OCI-LY1 (cell line): ENCODE results near the gene TIMM22.
"Not testable (repeated sequence)": the region's sequence is repeated elsewhere in the genome, so short reads cannot be mapped to it uniquely, and the experiment has no call there.

Experiments used
- H2AFZ ChIP-seq: fragments of 200-600 bp; sonication (generic), shearing (Covaris generic); 2 replicates; pipeline ENCODE4 v1.6.0; 2014; ENCODE audit warnings: antibody characterized with exemption, mild to moderate bottlenecking, low read length
- H3F3A ChIP-seq: fragments of 200-600 bp; sonication (generic), shearing (Covaris generic); 2 replicates; pipeline ENCODE4 v1.6.0; 2014; ENCODE audit warnings: mild to moderate bottlenecking, antibody characterized with exemption, low read length, moderate library complexity; ENCODE audit not compliant: insufficient read depth
- H3K27ac ChIP-seq: fragments of 200-600 bp; sonication (generic); 2 replicates; pipeline ENCODE4 v1.5.1; 2014; ENCODE audit warnings: low read length, mixed run types, mild to moderate bottlenecking, low read depth; ENCODE audit not compliant: poor library complexity, severe bottlenecking
- H3K27me3 ChIP-seq: fragments of 200-600 bp; sonication (generic); 2 replicates; pipeline ENCODE4 v1.6.0; 2014; ENCODE audit warnings: antibody characterized with exemption, mild to moderate bottlenecking, low read length, moderate library complexity; ENCODE audit not compliant: insufficient read depth
- H3K36me3 ChIP-seq: fragments of 200-600 bp; sonication (generic); 2 replicates; pipeline ENCODE4 v1.6.1; 2014; ENCODE audit warnings: mild to moderate bottlenecking, antibody characterized with exemption, low read length, moderate library complexity, mixed read lengths; ENCODE audit not compliant: insufficient read depth
- H3K4me1 ChIP-seq: fragments of 200-600 bp; sonication (generic); 2 replicates; pipeline ENCODE4 v1.5.1; 2014; ENCODE audit warnings: mild to moderate bottlenecking, low read length, moderate library complexity; ENCODE audit not compliant: insufficient read depth, severe bottlenecking
- H3K4me2 ChIP-seq: fragments of 200-600 bp; sonication (generic), shearing (Covaris generic); 2 replicates; pipeline ENCODE4 v1.6.1; 2014; ENCODE audit warnings: low read length
- H3K4me3 ChIP-seq: fragments of 200-600 bp; sonication (generic); 2 replicates; pipeline ENCODE4 v1.5.1; 2014; ENCODE audit warnings: low read length, low read depth, mild to moderate bottlenecking, mixed read lengths; ENCODE audit not compliant: poor library complexity, severe bottlenecking
- H3K79me2 ChIP-seq: fragments of 200-600 bp; shearing (Covaris generic); 2 replicates; pipeline ENCODE4 v1.6.1; 2016; ENCODE audit warnings: mixed run types, low read length, mixed read lengths; ENCODE audit not compliant: insufficient read depth
- H3K9ac ChIP-seq: fragments of 200-600 bp; sonication (generic), shearing (Covaris generic); 2 replicates; pipeline ENCODE4 v1.6.1; 2014; ENCODE audit warnings: mild to moderate bottlenecking, low read length, mixed read lengths
- H3K9me2 ChIP-seq: fragments of 200-600 bp; sonication (generic), shearing (Covaris generic); 2 replicates; pipeline ENCODE4 v1.6.1; 2014; ENCODE audit warnings: low read depth, mild to moderate bottlenecking, low read length, mixed read lengths
- H3K9me3 ChIP-seq: fragments of 200-600 bp; shearing (Covaris generic); 2 replicates; pipeline ENCODE4 v1.6.1; 2014; ENCODE audit warnings: low read length, mixed read lengths
- H4K20me1 ChIP-seq: fragments of 200-600 bp; sonication (generic), shearing (Covaris generic); 2 replicates; pipeline ENCODE4 v1.6.0; 2016; ENCODE audit warnings: mild to moderate bottlenecking, low read length; ENCODE audit not compliant: insufficient read depth
- CTCF ChIP-seq: fragments of 200-600 bp; sonication (generic), shearing (Covaris generic); IDR thresholded peaks from 2 replicates; pipeline ENCODE4 v1.5.1; 2017; ENCODE audit warnings: mild to moderate bottlenecking, antibody characterized with exemption, low read length, moderate library complexity, mixed read lengths
- EZH2 ChIP-seq: fragments of 200-600 bp; sonication (generic), shearing (Covaris generic); IDR thresholded peaks from 2 replicates; pipeline ENCODE4 v1.8.0; 2017; ENCODE audit warnings: borderline replicate concordance, mixed run types, mild to moderate bottlenecking, antibody characterized with exemption, low read length, moderate library complexity, mixed read lengths

Gene TIMM22

GRCh38 chr17:1047177-1047878, 50.4 kb downstream of the TIMM22 start:
- Histone ChIP-seq H3K36me3 (peaks cover 10% of the 10 kb centered on the region; the same call in 1 of the 2 replicates), H3K4me1 (no peaks in the 10 kb centered on the region), H3K9me2 (no peaks in the 10 kb centered on the region), H3K4me2 (no peak overlapping the region), H3F3A (no peaks in the 10 kb centered on the region), H2AFZ (no peak overlapping the region), H3K27me3 (no peaks in the 10 kb centered on the region), H3K27ac (no peak overlapping the region), H3K9me3 (no peaks in the 10 kb centered on the region), H3K9ac (no peak overlapping the region), H4K20me1 (no peaks in the 10 kb centered on the region), H3K4me3 (no peak overlapping the region), H3K79me2 (no peaks in the 10 kb centered on the region)
- TF ChIP-seq CTCF (no peak), EZH2 (no peak)

GRCh38 chr17:1047879-1048470, 51.0 kb downstream of the TIMM22 start:
- no peak overlapping the region for H2AFZ ChIP-seq
- TF ChIP-seq CTCF (no peak), EZH2 (no peak)

GRCh38 chr17:1048516-1049115, 51.7 kb downstream of the TIMM22 start:
- H3K36me3 ChIP-seq, H3K4me2 ChIP-seq, H3K9me3 ChIP-seq, H3K4me3 ChIP-seq, H2AFZ ChIP-seq, H3F3A ChIP-seq, H3K79me2 ChIP-seq, H4K20me1 ChIP-seq, H3K27ac ChIP-seq, H3K9me2 ChIP-seq, H3K9ac ChIP-seq, H3K4me1 ChIP-seq, H3K27me3 ChIP-seq: not testable (repeated sequence)

More at GRCh38 chr17:1047879-1048470, 51.0 kb downstream of the TIMM22 start:
- no peaks in the 10 kb centered on the region for H3K4me1 ChIP-seq
- H3K9me3 ChIP-seq: no peaks in the 10 kb centered on the region
- H3K27me3 ChIP-seq: no peaks in the 10 kb centered on the region
- H3K36me3 ChIP-seq: 0 out of 2 replicates have a peak, but pooled peaks cover 4% of the 10 kb centered on the region
- no peak overlapping the region for H3K4me3 ChIP-seq
- no peaks in the 10 kb centered on the region for H4K20me1 ChIP-seq
- H3K27ac ChIP-seq: no peak overlapping the region
- H3K9ac ChIP-seq: no peak overlapping the region
- no peaks in the 10 kb centered on the region for H3K9me2 ChIP-seq
- H3K4me2 ChIP-seq: no peak overlapping the region
- H3F3A ChIP-seq: no peaks in the 10 kb centered on the region
- H3K79me2 ChIP-seq: no peaks in the 10 kb centered on the region
